SU-DHL-6 (cell line): ENCODE measurements around the gene RBFOX2.

Experiments used
- H2AFZ ChIP-seq: fragments of 200-600 bp; sonication (generic); 2 replicates; pipeline ENCODE4 v1.6.1; 2014; ENCODE audit warnings: low read depth, mild to moderate bottlenecking, moderate library complexity, mixed read lengths, antibody characterized with exemption, low read length; ENCODE audit not compliant: severe bottlenecking
- H3F3A ChIP-seq: fragments of 200-600 bp; shearing (Covaris generic); 2 replicates; pipeline ENCODE4 v1.6.0; 2016; ENCODE audit warnings: antibody characterized with exemption, mild to moderate bottlenecking; ENCODE audit not compliant: insufficient read depth
- H3K27ac ChIP-seq: fragments of 200-600 bp; sonication (generic); 2 replicates; pipeline ENCODE4 v1.5.1; 2016; ENCODE audit warnings: low read depth, mild to moderate bottlenecking, low read length, moderate library complexity, mixed read lengths
- H3K27me3 ChIP-seq: fragments of 200-600 bp; sonication (generic), shearing (Covaris generic); 2 replicates; pipeline ENCODE4 v1.6.0; 2014; ENCODE audit warnings: mild to moderate bottlenecking, low read length
- H3K36me3 ChIP-seq: fragments of 200-600 bp; sonication (generic); 2 replicates; pipeline ENCODE4 v1.6.1; 2014; ENCODE audit warnings: mild to moderate bottlenecking, low read length, mixed read lengths
- H3K4me2 ChIP-seq: fragments of 300-600, 200-600 bp; shearing (Covaris generic), sonication (generic); 2 replicates; pipeline ENCODE4 v1.6.0; 2014; ENCODE audit warnings: low read length, low read depth, mild to moderate bottlenecking; ENCODE audit not compliant: poor library complexity, severe bottlenecking
- H3K4me3 ChIP-seq: fragments of 200-600 bp; sonication (generic); 2 replicates; pipeline ENCODE4 v1.5.1; 2014; ENCODE audit warnings: antibody characterized with exemption, low read length, mild to moderate bottlenecking, mixed read lengths; ENCODE audit not compliant: insufficient read depth, poor library complexity, severe bottlenecking
- H3K79me2 ChIP-seq: fragments of 200-600 bp; sonication (generic); 2 replicates; pipeline ENCODE4 v1.6.1; 2014; ENCODE audit warnings: mild to moderate bottlenecking, low read length, moderate library complexity; ENCODE audit not compliant: insufficient read depth
- H3K9ac ChIP-seq: fragments of 200-600 bp; sonication (generic); 2 replicates; pipeline ENCODE4 v1.7.0; 2014; ENCODE audit warnings: mild to moderate bottlenecking, low read length
- H3K9me2 ChIP-seq: fragments of 200-600 bp; sonication (generic); replicated peaks from 2 replicates; pipeline ENCODE4 v1.6.1; 2014; ENCODE audit warnings: low read length; ENCODE audit not compliant: insufficient read depth
- H3K9me3 ChIP-seq: fragments of 200-600 bp; sonication (generic); 2 replicates; pipeline ENCODE4 v1.6.1; 2014; ENCODE audit warnings: low read length, mixed read lengths; ENCODE audit not compliant: insufficient read depth
- H4K20me1 ChIP-seq: fragments of 200-600 bp; sonication (generic); 2 replicates; pipeline ENCODE4 v1.6.1; 2014; ENCODE audit warnings: low read depth, mild to moderate bottlenecking, antibody characterized with exemption, low read length, moderate library complexity, mixed read lengths
- EZH2phosphoT487 ChIP-seq: fragments of 200-600 bp; sonication (generic), shearing (Covaris generic); conservative IDR thresholded peaks from 2 replicates; pipeline ENCODE4 v1.6.1; 2018; ENCODE audit warnings: mild to moderate bottlenecking, antibody characterized with exemption, low read length, moderate library complexity, mixed read lengths
- TF ChIP-seq, protein P1 (sequence below): fragments of 200-600 bp; sonication (generic); IDR thresholded peaks from one replicate; pipeline ENCODE4 v1.5.1; 2017; ENCODE audit warnings: antibody characterized with exemption, mild to moderate bottlenecking, low read length, moderate library complexity; ENCODE audit not compliant: insufficient read depth, poor library complexity, severe bottlenecking

The RBFOX2 gene

DNA sequence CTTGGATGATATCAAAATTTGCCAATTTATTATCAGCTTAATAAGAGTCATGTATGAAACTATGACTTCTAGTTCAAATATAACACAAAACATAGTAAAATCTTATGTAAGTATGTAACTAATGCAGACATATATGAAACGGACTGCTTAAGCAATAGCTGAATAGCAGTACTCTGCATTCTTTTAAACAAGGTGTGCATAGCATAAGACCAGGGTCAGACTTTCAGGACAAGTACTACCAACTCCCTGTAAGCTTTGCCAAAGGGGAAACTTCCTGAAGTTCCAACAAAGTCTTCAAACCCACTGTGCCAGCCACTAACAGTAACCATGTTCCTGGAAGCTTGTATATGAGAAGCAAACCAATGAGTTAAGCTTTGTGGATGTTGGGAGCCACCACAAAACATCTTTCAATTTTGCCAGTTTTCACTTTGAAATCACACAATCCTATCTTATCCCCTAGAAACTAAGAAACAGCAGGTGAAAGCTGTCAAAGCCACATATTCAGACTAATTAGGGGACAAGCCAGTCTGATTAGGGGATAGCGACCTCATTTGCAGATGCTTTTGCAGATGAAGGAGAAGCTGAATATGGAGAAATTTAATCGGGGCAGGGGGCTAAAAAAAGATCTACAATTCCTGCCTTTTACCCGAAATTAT is 13.3 kb downstream of the RBFOX2 start:
- TF ChIP-seq, protein P1, sequence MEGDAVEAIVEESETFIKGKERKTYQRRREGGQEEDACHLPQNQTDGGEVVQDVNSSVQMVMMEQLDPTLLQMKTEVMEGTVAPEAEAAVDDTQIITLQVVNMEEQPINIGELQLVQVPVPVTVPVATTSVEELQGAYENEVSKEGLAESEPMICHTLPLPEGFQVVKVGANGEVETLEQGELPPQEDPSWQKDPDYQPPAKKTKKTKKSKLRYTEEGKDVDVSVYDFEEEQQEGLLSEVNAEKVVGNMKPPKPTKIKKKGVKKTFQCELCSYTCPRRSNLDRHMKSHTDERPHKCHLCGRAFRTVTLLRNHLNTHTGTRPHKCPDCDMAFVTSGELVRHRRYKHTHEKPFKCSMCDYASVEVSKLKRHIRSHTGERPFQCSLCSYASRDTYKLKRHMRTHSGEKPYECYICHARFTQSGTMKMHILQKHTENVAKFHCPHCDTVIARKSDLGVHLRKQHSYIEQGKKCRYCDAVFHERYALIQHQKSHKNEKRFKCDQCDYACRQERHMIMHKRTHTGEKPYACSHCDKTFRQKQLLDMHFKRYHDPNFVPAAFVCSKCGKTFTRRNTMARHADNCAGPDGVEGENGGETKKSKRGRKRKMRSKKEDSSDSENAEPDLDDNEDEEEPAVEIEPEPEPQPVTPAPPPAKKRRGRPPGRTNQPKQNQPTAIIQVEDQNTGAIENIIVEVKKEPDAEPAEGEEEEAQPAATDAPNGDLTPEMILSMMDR: no peak
- no peak for TF ChIP-seq EZH2phosphoT487
- no peaks in the 10 kb centered on the region for H3K9me3 ChIP-seq
- H2AFZ ChIP-seq: no peak overlapping the region
- H3K9me2 ChIP-seq: no peaks in the 10 kb centered on the region
- no peaks in the 10 kb centered on the region for H3K36me3 ChIP-seq
- H3K4me3 ChIP-seq: no peak overlapping the region
- H4K20me1 ChIP-seq: no peaks in the 10 kb centered on the region
- H3K4me2 ChIP-seq: no peak overlapping the region
- H3K9ac ChIP-seq: no peak overlapping the region
- H3K27me3 ChIP-seq: no peaks in the 10 kb centered on the region
- H3K27ac ChIP-seq: no peak overlapping the region
- no peaks in the 10 kb centered on the region for H3K79me2 ChIP-seq
- no peaks in the 10 kb centered on the region for H3F3A ChIP-seq

DNA sequence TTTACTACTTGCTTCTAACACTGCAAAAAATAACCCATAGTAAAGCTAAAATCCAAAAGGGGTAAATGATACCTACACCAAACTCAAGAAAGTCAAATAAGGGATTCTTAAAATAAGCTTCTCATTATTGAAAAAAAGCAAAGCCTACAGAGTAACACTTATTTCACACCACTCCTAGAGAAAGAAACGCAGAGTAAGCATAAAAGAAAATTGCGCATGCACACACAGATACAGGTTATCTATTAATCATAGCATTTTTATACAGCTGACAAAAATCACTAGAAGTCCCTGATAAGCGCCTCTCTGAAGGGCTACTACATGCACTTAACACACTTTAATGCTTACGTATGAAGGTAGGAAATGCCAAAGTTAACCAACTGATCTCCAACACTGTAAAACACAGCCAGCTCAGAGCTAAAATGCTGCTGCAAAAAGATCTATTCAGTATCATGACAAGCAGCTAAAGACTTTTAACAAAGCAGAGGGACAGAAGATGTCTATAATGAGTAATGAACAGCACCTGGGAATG is 14.0 kb downstream of the RBFOX2 start:
- TF ChIP-seq, protein P1: no peak
- TF ChIP-seq EZH2phosphoT487: no peak
- Histone ChIP-seq H3K9ac (no peak overlapping the region), H3K79me2 (no peaks in the 10 kb centered on the region), H3K27ac (no peak overlapping the region), H4K20me1 (no peaks in the 10 kb centered on the region), H3K9me2 (no peaks in the 10 kb centered on the region), H3K27me3 (no peaks in the 10 kb centered on the region), H3K9me3 (no peaks in the 10 kb centered on the region), H3K36me3 (no peaks in the 10 kb centered on the region), H3F3A (no peaks in the 10 kb centered on the region), H3K4me2 (no peak overlapping the region), H3K4me3 (no peak overlapping the region), H2AFZ (no peak overlapping the region)

DNA sequence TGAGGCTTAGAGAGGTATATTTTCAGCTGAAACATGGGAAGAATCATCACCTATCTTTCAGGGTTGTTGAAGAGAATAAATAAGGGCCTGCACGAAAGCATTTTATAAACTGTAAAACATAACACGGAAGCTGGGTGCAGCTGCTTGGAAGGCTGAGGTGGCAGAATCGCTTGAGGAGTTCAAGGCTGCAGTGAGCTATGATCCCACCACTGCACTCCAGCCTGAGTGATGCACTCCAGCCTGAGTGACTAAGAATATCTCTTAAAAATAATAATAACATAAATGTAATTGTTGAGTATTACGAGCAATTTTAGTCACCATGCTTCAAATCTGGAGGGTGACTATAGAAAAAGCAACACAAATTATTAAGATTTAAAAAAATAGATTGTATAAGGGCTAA is 16.3 kb downstream of the RBFOX2 start:
- Histone ChIP-seq H3K27ac (no peak overlapping the region), H3K4me2 (no peak overlapping the region), H4K20me1 (no peaks in the 10 kb centered on the region), H3K9ac (no peak overlapping the region), H3K9me3 (no peaks in the 10 kb centered on the region), H3K36me3 (no peaks in the 10 kb centered on the region), H2AFZ (no peak overlapping the region), H3F3A (no peaks in the 10 kb centered on the region), H3K4me3 (no peak overlapping the region), H3K79me2 (no peaks in the 10 kb centered on the region), H3K27me3 (no peaks in the 10 kb centered on the region), H3K9me2 (no peaks in the 10 kb centered on the region)
- no peak for TF ChIP-seq EZH2phosphoT487
- TF ChIP-seq, protein P1: no peak
